HEK293 (cell line): ENCODE data around the gene FUCA2.

Source experiments
- CTCF ChIA-PET: fragments of 350-600 bp; formaldehyde crosslinking; extraction: SDS; loops from one replicate; lab custom pipeline; 2021; ENCODE audit warnings: antibody characterized with exemption; lab: Yijun Ruan, JAX
- POLR2A ChIA-PET: fragments of 300-600 bp; formaldehyde crosslinking; extraction: SDS; loops from one replicate; lab custom pipeline; 2020; ENCODE audit warnings: antibody characterized with exemption, inconsistent platforms; lab: Yijun Ruan, JAX
- H3K27ac ChIP-seq: fragments of 200-500 bp; sonication (Bioruptor generic); 2 replicates; pipeline ENCODE4 v1.5.1; 2014; ENCODE audit warnings: low read depth, low read length, control low read depth, inconsistent platforms; ENCODE audit errors: extremely low read depth
- H3K36me3 ChIP-seq, 2 experiments: fragments of 200-500 bp in 1 of 2; sonication (Bioruptor generic) in 1 of 2; 1 replicate in 1 of 2; 2 replicates in 1 of 2; pipeline ENCODE4 v1.5.1; 2014 to 2017; ENCODE audit warnings: inconsistent platforms in 2 of 2, low read length in 2 of 2; ENCODE audit not compliant: control insufficient read depth in 2 of 2, insufficient read depth in 1 of 2
- H3K4me1 ChIP-seq: fragments of 200-500 bp; sonication (Bioruptor generic); 2 replicates; pipeline ENCODE4 v1.5.1; 2014; ENCODE audit warnings: mild to moderate bottlenecking, low read length, inconsistent platforms; ENCODE audit not compliant: control insufficient read depth, insufficient read depth
- H3K4me3 ChIP-seq: 2 replicates; pipeline ENCODE4 v1.5.1; 2011; ENCODE audit warnings: low read depth, mild to moderate bottlenecking, control low read depth, low read length, moderate library complexity
- H3K9me3 ChIP-seq: fragments of 200-500 bp; sonication (Bioruptor generic); 2 replicates; pipeline ENCODE4 v1.5.1; 2014; ENCODE audit warnings: low read depth, low read length, inconsistent platforms; ENCODE audit not compliant: control insufficient read depth, insufficient read depth
- AEBP2 ChIP-seq: fragments of 450-650 bp; formaldehyde crosslinking; IDR thresholded peaks from 2 replicates; pipeline ENCODE4 v1.5.1; 2016; ENCODE audit warnings: missing biosample characterization, missing genetic modification characterization, borderline replicate concordance
- EGR2 ChIP-seq: fragments of 450-650 bp; formaldehyde crosslinking; IDR thresholded peaks from 2 replicates; pipeline ENCODE4 v1.5.1; 2016; ENCODE audit warnings: low read depth, missing biosample characterization, missing genetic modification characterization
- FEZF1 ChIP-seq: fragments of 450-650 bp; formaldehyde crosslinking; IDR thresholded peaks from 2 replicates; pipeline ENCODE4 v1.5.1; 2016; ENCODE audit warnings: missing biosample characterization, missing genetic modification characterization
- KLF16 ChIP-seq: fragments of 450-650 bp; formaldehyde crosslinking; IDR thresholded peaks from 2 replicates; pipeline ENCODE4 v1.5.1; 2017; ENCODE audit warnings: missing biosample characterization, missing genetic modification characterization
- REPIN1 ChIP-seq: fragments of 450-650 bp; formaldehyde crosslinking; IDR thresholded peaks from 2 replicates; pipeline ENCODE4 v1.5.1; 2017; ENCODE audit warnings: missing biosample characterization, missing genetic modification characterization, low read depth
- ZBTB17 ChIP-seq: fragments of 450-650 bp; formaldehyde crosslinking; IDR thresholded peaks from 2 replicates; pipeline ENCODE4 v1.5.1; 2016; ENCODE audit warnings: missing biosample characterization, missing genetic modification characterization
- ZBTB7A ChIP-seq: fragments of 450-650 bp; formaldehyde crosslinking; IDR thresholded peaks from 2 replicates; pipeline ENCODE4 v1.5.1; 2016; ENCODE audit warnings: low read depth, missing biosample characterization, missing genetic modification characterization
- ZBTB8A ChIP-seq: fragments of 450-650 bp; formaldehyde crosslinking; IDR thresholded peaks from 2 replicates; pipeline ENCODE4 v1.5.1; 2016; ENCODE audit warnings: missing biosample characterization, missing genetic modification characterization
- ZFHX2 ChIP-seq: fragments of 450-650 bp; formaldehyde crosslinking; conservative IDR thresholded peaks from 2 replicates; pipeline ENCODE4 v1.5.1; 2016; ENCODE audit warnings: missing biosample characterization, missing genetic modification characterization
- ZFP3 ChIP-seq: fragments of 450-650 bp; formaldehyde crosslinking; IDR thresholded peaks from 2 replicates; pipeline ENCODE4 v1.5.1; 2016; ENCODE audit warnings: low read depth, missing biosample characterization, missing genetic modification characterization
- ZNF169 ChIP-seq: fragments of 450-650 bp; formaldehyde crosslinking; IDR thresholded peaks from 2 replicates; pipeline ENCODE4 v1.5.1; 2016; ENCODE audit warnings: missing biosample characterization, missing genetic modification characterization
- ZNF214 ChIP-seq: fragments of 450-650 bp; formaldehyde crosslinking; IDR thresholded peaks from 2 replicates; pipeline ENCODE4 v1.5.1; 2017; ENCODE audit warnings: missing biosample characterization, mild to moderate bottlenecking, missing genetic modification characterization, borderline replicate concordance
- ZNF223 ChIP-seq: fragments of 450-650 bp; formaldehyde crosslinking; IDR thresholded peaks from 2 replicates; pipeline ENCODE4 v1.5.1; 2016; ENCODE audit warnings: missing biosample characterization, missing genetic modification characterization
- ZNF239 ChIP-seq: fragments of 450-650 bp; formaldehyde crosslinking; IDR thresholded peaks from 2 replicates; pipeline ENCODE4 v1.5.1; 2016; ENCODE audit warnings: missing biosample characterization, missing genetic modification characterization
- ZNF24 ChIP-seq: fragments of 450-650 bp; formaldehyde crosslinking; IDR thresholded peaks from 2 replicates; pipeline ENCODE4 v1.5.1; 2016; ENCODE audit warnings: missing biosample characterization, missing genetic modification characterization
- ZNF324 ChIP-seq: fragments of 450-650 bp; formaldehyde crosslinking; IDR thresholded peaks from 2 replicates; pipeline ENCODE4 v1.5.1; 2016; ENCODE audit warnings: missing biosample characterization, missing genetic modification characterization
- ZNF350 ChIP-seq: fragments of 450-650 bp; formaldehyde crosslinking; IDR thresholded peaks from 2 replicates; pipeline ENCODE4 v1.5.0; 2017; ENCODE audit warnings: missing biosample characterization, mild to moderate bottlenecking, missing genetic modification characterization
- ZNF510 ChIP-seq: fragments of 450-650 bp; formaldehyde crosslinking; IDR thresholded peaks from 2 replicates; pipeline ENCODE4 v1.5.1; 2018; ENCODE audit warnings: mild to moderate bottlenecking, missing genetic modification characterization, missing biosample characterization; ENCODE audit not compliant: insufficient replicate concordance
- ZNF555 ChIP-seq: fragments of 450-650 bp; formaldehyde crosslinking; conservative IDR thresholded peaks from 2 replicates; pipeline ENCODE4 v1.5.1; 2017; ENCODE audit warnings: missing biosample characterization, mild to moderate bottlenecking, missing genetic modification characterization, inconsistent platforms
- ZNF558 ChIP-seq: fragments of 450-650 bp; formaldehyde crosslinking; IDR thresholded peaks from 2 replicates; pipeline ENCODE4 v1.5.1; 2016; ENCODE audit warnings: missing biosample characterization, missing genetic modification characterization
- ZNF670 ChIP-seq: fragments of 450-650 bp; formaldehyde crosslinking; IDR thresholded peaks from 2 replicates; pipeline ENCODE4 v1.5.1; 2016; ENCODE audit warnings: missing biosample characterization, missing genetic modification characterization, low read depth
- TF ChIP-seq, protein P1 (sequence below): fragments of 450-650 bp; formaldehyde crosslinking; IDR thresholded peaks from 2 replicates; pipeline ENCODE4 v1.5.1; 2016; ENCODE audit warnings: missing biosample characterization, missing genetic modification characterization
- TF ChIP-seq, protein P2 (sequence below): fragments of 450-650 bp; formaldehyde crosslinking; IDR thresholded peaks from 2 replicates; pipeline ENCODE4 v1.5.1; 2016; ENCODE audit warnings: missing biosample characterization, missing genetic modification characterization
- TF ChIP-seq, protein P3 (sequence below): fragments of 450-650 bp; formaldehyde crosslinking; IDR thresholded peaks from 2 replicates; pipeline ENCODE4 v1.5.1; 2016; ENCODE audit warnings: missing biosample characterization, missing genetic modification characterization
- TF ChIP-seq, protein P4 (sequence below): fragments of 450-650 bp; formaldehyde crosslinking; IDR thresholded peaks from 2 replicates; pipeline ENCODE4 v1.5.1; 2016; ENCODE audit warnings: missing biosample characterization, missing genetic modification characterization

Gene FUCA2

DNA sequence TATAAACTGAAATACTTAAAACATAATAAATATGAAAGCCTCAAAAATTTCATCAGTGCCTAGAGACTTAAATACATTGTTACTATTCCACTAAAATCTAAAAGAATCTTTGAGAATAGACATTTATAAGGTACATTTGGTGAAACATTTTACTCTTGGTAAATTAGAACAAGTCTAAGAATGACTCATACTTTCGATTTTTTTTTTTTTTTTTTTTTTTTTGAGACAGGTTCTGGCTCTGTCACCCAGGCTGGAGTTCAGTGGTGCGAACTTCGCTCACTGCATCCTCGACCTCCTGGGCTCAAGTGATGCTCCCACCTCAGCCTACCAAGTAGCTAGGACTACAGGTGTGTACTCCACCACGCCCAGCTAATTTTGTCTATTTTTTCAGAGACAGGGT lies 6.4 kb downstream of the FUCA2 start:
- ChIA-PET POLR2A (no interaction called here), CTCF (interaction anchor here (0.5 to 1.9 kb wide), 5 partner anchors 8 to 1523 kb away, joined by 3 to 10 read pairs (median 3); no protein-coding TSS in a partner anchor)
- Histone ChIP-seq H3K4me3 (no peak overlapping the region), H3K9me3 (no peaks in the 10 kb centered on the region), H3K27ac (no peak overlapping the region), H3K36me3 (peaks cover 14 to 81% of the 10 kb centered on the region in 2 experiments; a peak in 2 of 3 replicates), H3K4me1 (no peaks in the 10 kb centered on the region)
- TF ChIP-seq ZFHX2, result no peak
- no peak for TF ChIP-seq ZFP3 (tag by site-specific recombination)
- TF ChIP-seq, protein P1, sequence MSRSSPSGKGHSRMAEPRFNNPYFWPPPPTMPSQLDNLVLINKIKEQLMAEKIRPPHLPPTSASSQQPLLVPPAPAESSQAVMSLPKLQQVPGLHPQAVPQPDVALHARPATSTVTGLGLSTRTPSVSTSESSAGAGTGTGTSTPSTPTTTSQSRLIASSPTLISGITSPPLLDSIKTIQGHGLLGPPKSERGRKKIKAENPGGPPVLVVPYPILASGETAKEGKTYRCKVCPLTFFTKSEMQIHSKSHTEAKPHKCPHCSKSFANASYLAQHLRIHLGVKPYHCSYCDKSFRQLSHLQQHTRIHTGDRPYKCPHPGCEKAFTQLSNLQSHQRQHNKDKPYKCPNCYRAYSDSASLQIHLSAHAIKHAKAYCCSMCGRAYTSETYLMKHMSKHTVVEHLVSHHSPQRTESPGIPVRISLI (tag by site-specific recombination), result peak; percentile 79

DNA sequence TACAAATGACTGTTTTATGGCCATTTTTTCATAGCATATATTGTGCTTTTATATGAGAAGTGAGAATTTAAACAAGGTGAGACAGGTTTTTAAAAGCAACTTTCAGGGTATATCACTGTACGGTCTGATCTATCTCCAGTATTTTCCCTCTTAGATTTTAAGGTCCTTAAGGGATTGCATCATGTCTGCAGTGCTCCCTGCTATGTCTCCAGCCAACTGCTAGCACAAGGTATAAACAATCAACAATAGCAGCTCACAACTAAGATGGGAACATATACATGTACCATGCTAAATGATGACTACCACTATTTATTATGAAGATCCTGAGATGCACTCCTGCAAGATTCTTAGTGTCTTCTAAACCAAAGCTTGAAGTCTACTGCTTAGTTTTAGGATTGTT lies 7.2 kb downstream of the FUCA2 start:
- peaks cover 14 to 86% of the 10 kb centered on the region in 2 experiments; a peak in 2 of 3 replicates for H3K36me3 ChIP-seq
- ChIA-PET POLR2A (no interaction called here), CTCF (interaction anchor here (0.6 to 1.5 kb wide), 3 partner anchors 9 to 1523 kb away, joined by 3 to 5 read pairs (median 3); no protein-coding TSS in a partner anchor)
- H3K4me3 ChIP-seq, result no peak overlapping the region
- no peak overlapping the region for H3K27ac ChIP-seq
- TF ChIP-seq, protein P2, sequence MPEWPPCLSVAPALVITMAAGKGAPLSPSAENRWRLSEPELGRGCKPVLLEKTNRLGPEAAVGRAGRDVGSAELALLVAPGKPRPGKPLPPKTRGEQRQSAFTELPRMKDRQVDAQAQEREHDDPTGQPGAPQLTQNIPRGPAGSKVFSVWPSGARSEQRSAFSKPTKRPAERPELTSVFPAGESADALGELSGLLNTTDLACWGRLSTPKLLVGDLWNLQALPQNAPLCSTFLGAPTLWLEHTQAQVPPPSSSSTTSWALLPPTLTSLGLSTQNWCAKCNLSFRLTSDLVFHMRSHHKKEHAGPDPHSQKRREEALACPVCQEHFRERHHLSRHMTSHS (tag by site-specific recombination), result no peak
- TF ChIP-seq ZNF214 (tag by site-specific recombination) (no peak), ZNF558 (tag by site-specific recombination) (no peak), REPIN1 (no peak), ZNF324 (tag by site-specific recombination) (no peak), KLF16 (tag by site-specific recombination) (no peak), ZNF350 (no peak), ZNF223 (tag by site-specific recombination) (no peak), ZNF670 (tag by site-specific recombination) (no peak), ZNF555 (no peak), ZNF24 (tag by site-specific recombination) (no peak)
- TF ChIP-seq, protein P3, sequence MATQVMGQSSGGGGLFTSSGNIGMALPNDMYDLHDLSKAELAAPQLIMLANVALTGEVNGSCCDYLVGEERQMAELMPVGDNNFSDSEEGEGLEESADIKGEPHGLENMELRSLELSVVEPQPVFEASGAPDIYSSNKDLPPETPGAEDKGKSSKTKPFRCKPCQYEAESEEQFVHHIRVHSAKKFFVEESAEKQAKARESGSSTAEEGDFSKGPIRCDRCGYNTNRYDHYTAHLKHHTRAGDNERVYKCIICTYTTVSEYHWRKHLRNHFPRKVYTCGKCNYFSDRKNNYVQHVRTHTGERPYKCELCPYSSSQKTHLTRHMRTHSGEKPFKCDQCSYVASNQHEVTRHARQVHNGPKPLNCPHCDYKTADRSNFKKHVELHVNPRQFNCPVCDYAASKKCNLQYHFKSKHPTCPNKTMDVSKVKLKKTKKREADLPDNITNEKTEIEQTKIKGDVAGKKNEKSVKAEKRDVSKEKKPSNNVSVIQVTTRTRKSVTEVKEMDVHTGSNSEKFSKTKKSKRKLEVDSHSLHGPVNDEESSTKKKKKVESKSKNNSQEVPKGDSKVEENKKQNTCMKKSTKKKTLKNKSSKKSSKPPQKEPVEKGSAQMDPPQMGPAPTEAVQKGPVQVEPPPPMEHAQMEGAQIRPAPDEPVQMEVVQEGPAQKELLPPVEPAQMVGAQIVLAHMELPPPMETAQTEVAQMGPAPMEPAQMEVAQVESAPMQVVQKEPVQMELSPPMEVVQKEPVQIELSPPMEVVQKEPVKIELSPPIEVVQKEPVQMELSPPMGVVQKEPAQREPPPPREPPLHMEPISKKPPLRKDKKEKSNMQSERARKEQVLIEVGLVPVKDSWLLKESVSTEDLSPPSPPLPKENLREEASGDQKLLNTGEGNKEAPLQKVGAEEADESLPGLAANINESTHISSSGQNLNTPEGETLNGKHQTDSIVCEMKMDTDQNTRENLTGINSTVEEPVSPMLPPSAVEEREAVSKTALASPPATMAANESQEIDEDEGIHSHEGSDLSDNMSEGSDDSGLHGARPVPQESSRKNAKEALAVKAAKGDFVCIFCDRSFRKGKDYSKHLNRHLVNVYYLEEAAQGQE (tag by site-specific recombination), result no peak
- no peaks in the 10 kb centered on the region for H3K4me1 ChIP-seq
- H3K9me3 ChIP-seq, result no peaks in the 10 kb centered on the region

GRCh38 chr6:143501851-143502250 lies 9.7 kb downstream of the FUCA2 start:
- ChIA-PET POLR2A (no interaction called here), CTCF (interaction anchor here (0.6 to 1.9 kb wide), 6 partner anchors 10 to 1027 kb away, joined by 3 to 7 read pairs (median 4); partner anchors contain the start of gene FUCA2)
- peaks cover 29 to 87% of the 10 kb centered on the region in 2 experiments for H3K36me3 ChIP-seq
- no peak overlapping the region for H3K27ac ChIP-seq
- H3K9me3 ChIP-seq, result no peaks in the 10 kb centered on the region
- no peaks in the 10 kb centered on the region for H3K4me1 ChIP-seq
- H3K4me3 ChIP-seq, result no peak overlapping the region
- no peak for TF ChIP-seq FEZF1 (tag by site-specific recombination)
- TF ChIP-seq EGR2, result no peak
- TF ChIP-seq ZBTB17, result no peak
- no peak for TF ChIP-seq ZNF510 (tag by site-specific recombination)
- TF ChIP-seq ZBTB8A (tag by site-specific recombination), result no peak
- TF ChIP-seq, protein P4, sequence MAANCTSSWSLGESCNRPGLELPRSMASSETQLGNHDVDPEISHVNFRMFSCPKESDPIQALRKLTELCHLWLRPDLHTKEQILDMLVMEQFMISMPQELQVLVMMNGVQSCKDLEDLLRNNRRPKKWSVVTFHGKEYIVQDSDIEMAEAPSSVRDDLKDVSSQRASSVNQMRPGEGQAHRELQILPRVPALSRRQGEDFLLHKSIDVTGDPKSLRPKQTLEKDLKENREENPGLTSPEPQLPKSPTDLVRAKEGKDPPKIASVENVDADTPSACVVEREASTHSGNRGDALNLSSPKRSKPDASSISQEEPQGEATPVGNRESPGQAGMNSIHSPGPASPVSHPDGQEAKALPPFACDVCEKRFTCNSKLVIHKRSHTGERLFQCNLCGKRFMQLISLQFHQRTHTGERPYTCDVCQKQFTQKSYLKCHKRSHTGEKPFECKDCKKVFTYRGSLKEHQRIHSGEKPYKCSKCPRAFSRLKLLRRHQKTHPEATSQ (tag by site-specific recombination), result no peak
- TF ChIP-seq AEBP2 (tag by site-specific recombination), result no peak
- TF ChIP-seq ZBTB7A, result no peak
- TF ChIP-seq ZNF169 (tag by site-specific recombination), result no peak
- TF ChIP-seq ZNF239 (tag by site-specific recombination), result no peak
